MV-4-11 (cell line): ENCODE results near the gene VSIG8.

Experiments used
- DNase-seq: peaks from one replicate; lab custom pipeline; 2025; lab: John Stamatoyannopoulos, UW

VSIG8 gene

DNA sequence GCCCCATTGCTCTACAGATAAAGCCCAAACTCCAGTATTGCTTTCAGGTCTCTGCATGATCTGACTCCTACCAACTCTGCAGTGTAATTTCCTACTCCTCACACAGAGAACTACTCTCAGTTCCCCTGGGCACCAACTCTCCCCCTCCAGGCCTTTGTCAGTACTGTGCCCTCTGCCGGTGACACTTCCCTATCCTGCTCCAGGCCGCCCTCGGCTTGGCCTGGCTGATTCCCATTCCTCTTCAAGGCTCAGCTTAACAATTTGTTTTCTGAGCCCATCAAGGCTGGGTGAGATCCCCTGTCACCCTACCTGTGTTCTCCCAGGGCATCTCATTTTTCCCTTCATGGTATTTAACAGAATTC is 33.2 kb downstream of the VSIG8 start:
- DNase-seq = peak; percentile 90

DNA sequence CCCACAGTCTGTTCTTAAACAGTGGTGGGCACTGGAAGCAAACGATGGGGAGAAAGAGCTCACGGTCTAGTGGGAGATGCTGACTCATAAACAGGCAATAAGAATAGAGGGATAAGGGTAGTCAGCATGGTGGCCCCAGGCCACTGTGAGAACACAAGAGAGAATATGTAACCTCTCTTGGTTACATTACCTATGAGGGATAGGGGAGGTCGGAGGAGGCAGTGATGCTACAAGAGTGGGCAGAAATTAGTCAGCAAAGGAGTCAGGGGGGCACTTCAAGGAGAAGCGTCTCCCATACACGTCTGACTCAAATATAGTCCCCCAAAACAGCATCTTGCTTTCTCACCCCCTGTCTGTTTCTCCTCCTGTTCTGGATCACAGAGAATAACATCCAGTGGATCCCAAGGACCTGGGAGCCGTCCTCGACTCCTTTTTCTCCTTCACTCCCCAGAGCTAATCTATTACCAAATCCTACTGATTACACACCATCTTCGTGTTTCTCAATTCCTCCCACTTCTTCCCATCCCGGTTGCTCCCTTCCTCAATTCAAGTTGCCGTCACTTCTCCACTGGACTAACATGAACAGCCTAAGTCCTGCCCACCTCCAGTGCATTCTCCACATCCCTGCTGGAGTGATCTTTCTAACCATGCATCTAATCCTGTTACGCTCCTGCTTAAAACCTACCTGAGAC is 33.7 kb downstream of the VSIG8 start:
- DNase-seq = peak; percentile 74

DNA sequence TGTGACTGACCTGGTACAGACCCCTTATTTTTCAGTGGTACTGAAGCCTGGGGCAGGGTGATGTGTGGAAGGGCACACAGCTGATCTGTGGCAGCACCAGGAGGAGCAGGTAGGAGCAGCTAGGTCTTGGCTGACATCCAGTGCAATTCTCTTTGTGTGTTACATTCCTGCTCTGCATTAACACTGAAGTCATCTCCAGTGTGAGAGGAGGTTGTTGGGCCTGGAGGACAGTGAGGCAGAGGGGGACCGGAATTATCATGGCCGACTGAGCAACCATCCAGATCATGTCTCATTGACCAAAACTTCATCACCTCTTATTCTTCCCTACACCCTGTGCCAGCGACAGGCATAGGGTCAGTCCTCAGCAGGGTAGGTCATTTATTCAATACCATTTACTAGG is 34.3 kb downstream of the VSIG8 start:
- DNase-seq = no peak

DNA sequence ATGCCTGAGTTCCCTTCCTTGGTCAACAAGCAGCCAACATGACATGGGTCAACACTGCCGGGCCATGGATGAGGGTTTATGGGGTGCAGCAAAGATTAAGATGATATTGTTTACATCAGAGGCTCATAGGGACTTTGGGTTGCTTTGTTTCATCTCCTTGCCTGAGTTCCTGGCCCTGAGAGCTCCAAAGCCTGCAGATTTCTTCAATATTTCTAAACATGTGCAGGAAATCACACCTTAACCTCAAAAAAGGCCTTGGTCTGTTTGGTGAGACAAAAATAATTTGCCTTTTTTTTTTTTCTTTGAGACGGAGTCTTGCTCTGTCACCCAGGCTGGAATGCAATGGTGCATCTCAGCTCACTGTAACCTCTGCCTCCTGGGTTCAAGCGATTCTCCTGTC is 34.9 kb downstream of the VSIG8 start:
- no peak for DNase-seq

- no peak for DNase-seq
Measured at GRCh38 chr1:159827102-159827490, 35.4 kb downstream of the VSIG8 start.

DNA sequence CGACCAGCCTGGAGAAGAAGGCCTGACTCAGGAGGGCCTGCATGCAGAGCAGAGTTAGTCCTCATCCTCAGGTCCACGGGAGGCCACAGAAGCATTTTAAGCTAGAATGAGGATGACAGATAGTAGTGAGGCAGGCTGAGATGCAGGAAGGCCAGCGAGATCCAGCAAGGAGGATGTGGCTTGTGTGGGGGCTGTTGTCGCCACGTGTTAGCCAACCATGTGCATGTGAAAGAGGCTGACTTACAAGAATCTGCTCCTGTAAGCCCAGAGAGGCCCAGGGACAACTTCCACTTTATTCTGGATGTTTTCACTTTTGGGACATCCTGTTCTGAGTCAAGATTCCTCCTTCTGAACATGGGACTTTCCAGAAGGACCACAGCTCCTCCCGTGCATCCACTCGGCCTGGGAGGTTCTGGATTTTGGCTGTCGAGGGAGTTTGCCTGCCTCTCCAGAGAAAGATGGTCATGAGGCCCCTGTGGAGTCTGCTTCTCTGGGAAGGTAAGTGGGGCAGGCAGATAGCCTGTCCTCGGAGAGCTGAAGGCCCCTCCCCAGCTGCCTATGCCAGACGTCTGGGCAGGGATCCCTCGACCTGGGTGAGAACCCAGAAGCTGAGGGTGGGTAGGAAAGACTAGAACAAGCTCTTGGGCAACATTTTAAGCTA is 35.9 kb downstream of the VSIG8 start, which contains the start of gene SLAMF8:
Gene SLAMF8 (plus strand): TSS at position 433 of the 661 bp plus-strand sequence. CDS start 26 bp downstream, at position 459.
- DNase-seq = peak; percentile 85

DNA sequence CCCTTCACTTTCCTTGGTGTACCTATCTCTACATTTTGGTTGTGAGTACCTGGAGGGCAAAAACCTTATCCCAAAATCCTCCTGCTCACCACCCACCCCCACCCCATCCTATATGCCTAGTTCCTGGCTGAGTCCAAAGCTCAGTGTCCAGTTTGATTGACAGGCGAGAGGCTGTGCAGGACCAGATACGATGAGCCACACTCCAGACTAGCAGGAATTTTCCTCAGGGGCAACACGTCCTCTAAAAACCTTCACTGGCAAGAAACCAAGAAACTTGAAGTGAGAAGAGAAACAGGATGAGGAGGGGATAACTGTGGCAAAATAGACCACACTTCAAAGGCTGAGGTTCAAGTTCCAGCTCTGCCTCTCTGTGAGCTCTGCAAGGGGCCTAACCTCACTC is 36.9 kb downstream of the VSIG8 start:
- peak; percentile 7 for DNase-seq

- DNase-seq = no peak
Measured at GRCh38 chr1:159823406-159823805, 39.1 kb downstream of the VSIG8 start.

- DNase-seq = peak; percentile 39
Measured at GRCh38 chr1:159821171-159821867, 41.1 kb downstream of the VSIG8 start.

DNA sequence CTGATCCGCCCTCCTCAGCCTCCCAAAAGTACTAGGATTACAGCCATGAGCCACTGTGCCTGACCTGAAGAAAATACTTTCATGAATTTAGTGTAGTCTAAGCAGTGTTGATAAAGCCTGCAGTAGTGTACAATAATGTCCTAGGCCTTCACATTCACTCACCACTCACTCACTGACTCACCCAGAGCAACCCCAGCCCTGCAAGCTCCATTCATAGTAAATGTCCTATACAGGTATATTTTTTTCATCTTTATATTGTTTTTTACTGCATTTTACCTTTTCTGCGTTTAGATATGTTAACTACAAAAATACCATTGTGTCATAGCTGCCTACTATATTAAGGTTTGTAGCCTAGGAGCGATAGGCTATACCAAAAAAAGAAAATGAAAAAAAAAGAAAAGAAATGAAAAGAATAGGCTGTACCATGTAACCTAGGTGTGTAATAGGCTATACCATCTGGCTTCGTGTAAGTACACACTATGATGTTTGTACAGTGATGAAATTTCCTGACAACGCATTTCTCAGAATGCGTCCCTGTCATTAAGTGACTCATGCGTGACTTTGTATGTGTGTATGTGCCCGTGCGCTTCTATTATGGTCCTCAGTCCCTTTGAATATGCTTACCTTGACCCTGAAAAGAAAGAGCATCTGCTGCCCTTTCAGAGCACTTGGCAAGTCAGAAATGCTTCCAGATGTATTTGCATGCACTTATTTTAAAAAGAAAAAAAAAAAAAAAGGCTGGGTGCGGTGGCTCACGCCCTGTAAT is 45.0 kb downstream of the VSIG8 start:
- DNase-seq = peak; percentile 39

DNA sequence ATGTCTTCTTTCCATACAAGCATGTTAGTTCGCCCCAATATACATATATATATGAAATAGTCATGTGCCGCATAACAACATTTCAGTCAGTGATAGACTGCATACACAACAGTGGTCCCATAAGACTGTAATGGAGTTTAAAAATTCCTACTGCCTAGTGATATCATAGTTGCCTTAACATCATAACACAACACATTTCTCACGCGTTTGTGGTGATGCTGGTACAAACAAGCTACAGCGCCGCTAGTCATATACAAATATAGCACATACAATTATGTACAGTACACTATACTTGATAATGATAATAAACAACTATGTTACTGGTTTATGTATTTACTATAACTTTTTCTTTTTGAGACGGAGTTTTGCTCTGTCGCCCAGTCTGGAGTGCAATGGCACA is 46.5 kb downstream of the VSIG8 start:
- DNase-seq = no peak

GRCh38 chr1:159804924-159805323 is 57.5 kb downstream of the VSIG8 start:
- DNase-seq = no peak
